Measurements from ENCODE around the gene NAT8L. TPM values are rescaled to one million over a fixed set of nuclear protein-coding genes. Genes with fewer than 3 reads are reported as not detected.

Gene NAT8L
- total RNA-seq, 1 donor from 2014 or later: 9.4 TPM

- H3K4me3 ChIP-seq (ENCODE audit: low read depth, low read length): no peak overlapping the region
- no peaks in the 10 kb centered on the region for H3K27me3 ChIP-seq (ENCODE audit: control insufficient read depth, insufficient read depth, low read length)
- no peak for DNase-seq (ENCODE audit: low read depth)
- H3K36me3 ChIP-seq (ENCODE audit: control insufficient read depth, insufficient read depth, low read length): no peaks in the 10 kb centered on the region
- TF ChIP-seq CTCF (IDR thresholded peaks at IDR 0.05; ENCODE audit: insufficient read depth, low read length, poor library complexity, severe bottlenecking): no peak
Measured at GRCh38 chr4:2116687-2117400, 57.7 kb downstream of the NAT8L start.

Other genes with a start within 250 kb of the NAT8L start
- 41.5 and 49.0 TPM in 2 replicates for gene LETM1, start 203.2 kb upstream of the NAT8L start, total RNA-seq
- 62.4 and 68.5 TPM in 2 replicates for gene NSD2, start 187.9 kb upstream of the NAT8L start, total RNA-seq
- gene NELFA, start 50.4 kb upstream of the NAT8L start, total RNA-seq: 31.2 and 31.9 TPM in 2 replicates
- gene HAUS3, start 182.8 kb downstream of the NAT8L start, total RNA-seq: 9.2 and 13.3 TPM in 2 replicates
- gene POLN, start 182.8 kb downstream of the NAT8L start, total RNA-seq: 0.07 and 0.38 TPM in 2 replicates
- 31.8 and 36.7 TPM in 2 replicates for gene MXD4, start 202.8 kb downstream of the NAT8L start, total RNA-seq

Data from kidney epithelial cell (primary cell).